MCF 10A (cell line): Measurements from ENCODE around the gene ALOX5. TPM values are rescaled to one million over a fixed set of nuclear protein-coding genes. Genes with fewer than 3 reads are reported as not detected.

Experiments
- BruUV-seq: library from RNA; stranded (reverse); fragments of 400-500 nt; replicated peaks from 2 replicates; lab custom pipeline; 2021; lab: Mats Ljungman, UMichigan
- CTCF ChIA-PET: fragments of 300-600 bp; sonication (Branson Sonifier 250); formaldehyde crosslinking; extraction: SDS; loops from one replicate; lab custom pipeline; 2021; ENCODE audit warnings: antibody characterized with exemption, inconsistent platforms; lab: Yijun Ruan, JAX
- POLR2A ChIA-PET: fragments of 300-600, 350-650 bp; sonication (Branson Sonifier 250); formaldehyde crosslinking; extraction: SDS; loops from one replicate; lab custom pipeline; 2020; ENCODE audit warnings: antibody characterized with exemption, inconsistent platforms; lab: Yijun Ruan, JAX
- DNase-seq: peaks from one replicate; pipeline ENCODE4 v3.0.0-alpha.2; 2018; ENCODE audit not compliant: unreplicated experiment
- H3K27ac Mint-ChIP-seq: one replicate; pipeline ENCODE4 v1.8.0; 2022; ENCODE audit warnings: mild to moderate bottlenecking, low read depth, mixed read lengths; ENCODE audit not compliant: unreplicated experiment
- H3K27me3 Mint-ChIP-seq: one replicate; pipeline ENCODE4 v1.8.0; 2022; ENCODE audit warnings: mixed read lengths; ENCODE audit not compliant: insufficient read depth, unreplicated experiment
- H3K36me3 Mint-ChIP-seq: one replicate; pipeline ENCODE4 v1.8.0; 2022; ENCODE audit warnings: mild to moderate bottlenecking, moderate library complexity, mixed read lengths; ENCODE audit not compliant: insufficient read depth, unreplicated experiment
- H3K4me1 Mint-ChIP-seq: one replicate; pipeline ENCODE4 v1.8.0; 2022; ENCODE audit warnings: mixed read lengths; ENCODE audit not compliant: insufficient read depth, unreplicated experiment
- H3K4me3 Mint-ChIP-seq: one replicate; pipeline ENCODE4 v1.8.0; 2022; ENCODE audit warnings: mild to moderate bottlenecking, moderate library complexity, mixed read lengths; ENCODE audit not compliant: unreplicated experiment
- H3K9me3 Mint-ChIP-seq: one replicate; pipeline ENCODE4 v1.8.0; 2022; ENCODE audit warnings: mixed read lengths; ENCODE audit not compliant: unreplicated experiment
- intact Hi-C: fragments of 100-400 bp; cut with micrococcal nuclease; formaldehyde crosslinking; loops from 2 replicates; pipeline ENCODE4 v1.14.1; 2022
- total RNA-seq: library from RNA; stranded (reverse); gene quantifications from 2 replicates; pipeline ENCODE4 v1.2.3, GENCODE V29; 2022
- TF ChIP-seq, protein P1 (sequence below): fragments of 200-600 bp; IDR thresholded peaks from one replicate; pipeline ENCODE4 v1.8.0; 2022; ENCODE audit warnings: antibody characterized with exemption, mild to moderate bottlenecking; ENCODE audit not compliant: unreplicated experiment

ALOX5 gene
- total RNA-seq, 1 experiment from 2014 or later = not detected

DNA sequence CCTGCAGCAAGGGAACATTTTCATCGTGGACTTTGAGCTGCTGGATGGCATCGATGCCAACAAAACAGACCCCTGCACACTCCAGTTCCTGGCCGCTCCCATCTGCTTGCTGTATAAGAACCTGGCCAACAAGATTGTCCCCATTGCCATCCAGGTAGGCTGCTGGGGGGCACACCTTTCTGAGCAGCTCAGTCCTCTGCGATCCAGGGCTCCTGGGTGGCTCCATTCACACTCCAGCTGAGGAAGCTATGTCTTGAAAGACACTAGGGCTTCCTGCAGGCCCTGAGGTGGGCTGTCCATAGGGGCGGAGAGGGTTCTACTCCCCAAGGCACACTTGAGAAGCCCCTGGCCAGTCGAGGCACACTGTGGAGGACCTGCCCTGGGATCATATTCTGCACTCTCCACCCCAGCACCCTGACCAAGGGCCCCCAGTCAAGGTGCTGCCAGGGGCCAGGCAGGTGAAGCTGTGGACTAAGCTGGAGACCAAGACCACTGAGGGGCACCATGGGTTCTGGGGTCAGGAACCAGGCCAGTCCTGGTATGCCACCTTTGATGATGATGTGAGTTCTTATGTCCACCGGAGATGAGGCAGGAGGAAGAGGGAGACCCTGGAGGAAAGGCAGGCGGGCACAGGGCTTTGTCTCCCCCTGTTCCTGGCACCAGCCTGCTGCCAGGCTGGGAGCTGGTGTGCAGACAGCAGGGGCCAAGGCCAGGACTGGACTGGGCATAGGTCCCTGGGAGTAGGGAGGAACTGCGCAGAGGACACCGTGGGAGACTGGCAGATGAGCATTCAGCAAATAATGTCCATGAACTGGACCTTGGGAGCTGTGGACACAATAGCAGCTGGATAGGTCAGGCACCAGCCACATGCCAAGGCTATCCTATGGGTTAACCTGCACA lies 54.8 kb downstream of the ALOX5 start:
- ChIA-PET POLR2A (no interaction called here), CTCF (no interaction called here)
- intact Hi-C loops = no loop called here
- no peak overlapping the region for H3K27ac Mint-ChIP-seq
- BruUV-seq = no TSS peak
- H3K9me3 Mint-ChIP-seq = no peaks in the 10 kb centered on the region
- DNase-seq = no peak
- peaks cover 11% of the 10 kb centered on the region for H3K4me1 Mint-ChIP-seq
- H3K36me3 Mint-ChIP-seq = no peaks in the 10 kb centered on the region
- no peaks in the 10 kb centered on the region for H3K27me3 Mint-ChIP-seq
- TF ChIP-seq, protein P1, sequence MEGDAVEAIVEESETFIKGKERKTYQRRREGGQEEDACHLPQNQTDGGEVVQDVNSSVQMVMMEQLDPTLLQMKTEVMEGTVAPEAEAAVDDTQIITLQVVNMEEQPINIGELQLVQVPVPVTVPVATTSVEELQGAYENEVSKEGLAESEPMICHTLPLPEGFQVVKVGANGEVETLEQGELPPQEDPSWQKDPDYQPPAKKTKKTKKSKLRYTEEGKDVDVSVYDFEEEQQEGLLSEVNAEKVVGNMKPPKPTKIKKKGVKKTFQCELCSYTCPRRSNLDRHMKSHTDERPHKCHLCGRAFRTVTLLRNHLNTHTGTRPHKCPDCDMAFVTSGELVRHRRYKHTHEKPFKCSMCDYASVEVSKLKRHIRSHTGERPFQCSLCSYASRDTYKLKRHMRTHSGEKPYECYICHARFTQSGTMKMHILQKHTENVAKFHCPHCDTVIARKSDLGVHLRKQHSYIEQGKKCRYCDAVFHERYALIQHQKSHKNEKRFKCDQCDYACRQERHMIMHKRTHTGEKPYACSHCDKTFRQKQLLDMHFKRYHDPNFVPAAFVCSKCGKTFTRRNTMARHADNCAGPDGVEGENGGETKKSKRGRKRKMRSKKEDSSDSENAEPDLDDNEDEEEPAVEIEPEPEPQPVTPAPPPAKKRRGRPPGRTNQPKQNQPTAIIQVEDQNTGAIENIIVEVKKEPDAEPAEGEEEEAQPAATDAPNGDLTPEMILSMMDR = no peak
- H3K4me3 Mint-ChIP-seq = no peak overlapping the region

DNA sequence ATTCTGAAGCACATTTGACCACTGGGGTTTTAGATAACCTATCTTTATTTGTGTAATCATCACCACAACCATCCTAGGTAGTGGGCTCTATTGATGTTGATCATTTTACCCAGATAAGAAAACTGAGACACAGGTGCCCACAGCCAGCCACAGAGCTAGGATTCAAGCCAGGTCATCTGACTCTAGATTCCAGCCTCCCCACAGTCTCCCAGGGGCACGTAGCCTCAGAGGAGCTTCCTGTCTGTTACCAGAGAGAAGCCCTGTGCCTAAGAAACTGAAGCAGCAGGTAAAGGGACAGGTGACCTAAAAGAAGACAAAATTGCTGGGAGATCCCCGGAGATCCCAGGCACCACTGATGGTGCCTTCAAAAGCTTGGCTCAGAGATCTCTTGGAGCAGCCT lies 55.8 kb downstream of the ALOX5 start:
- H3K9me3 Mint-ChIP-seq = no peaks in the 10 kb centered on the region
- no TSS peak for BruUV-seq
- intact Hi-C loops = no loop called here
- POLR2A ChIA-PET = interaction anchor here (0.7 kb wide), 1 partner anchor 31 kb away, joined by 3 read pairs; no protein-coding TSS in a partner anchor
- no peaks in the 10 kb centered on the region for H3K36me3 Mint-ChIP-seq
- CTCF ChIA-PET = interaction anchor here (0.7 kb wide), 1 partner anchor 43 kb away, joined by 3 read pairs; no protein-coding TSS in a partner anchor
- peaks cover 11% of the 10 kb centered on the region for H3K4me1 Mint-ChIP-seq
- no peaks in the 10 kb centered on the region for H3K27me3 Mint-ChIP-seq
- TF ChIP-seq, protein P1 = no peak
- no peak overlapping the region for H3K27ac Mint-ChIP-seq
- no peak overlapping the region for H3K4me3 Mint-ChIP-seq
- no peak for DNase-seq

DNA sequence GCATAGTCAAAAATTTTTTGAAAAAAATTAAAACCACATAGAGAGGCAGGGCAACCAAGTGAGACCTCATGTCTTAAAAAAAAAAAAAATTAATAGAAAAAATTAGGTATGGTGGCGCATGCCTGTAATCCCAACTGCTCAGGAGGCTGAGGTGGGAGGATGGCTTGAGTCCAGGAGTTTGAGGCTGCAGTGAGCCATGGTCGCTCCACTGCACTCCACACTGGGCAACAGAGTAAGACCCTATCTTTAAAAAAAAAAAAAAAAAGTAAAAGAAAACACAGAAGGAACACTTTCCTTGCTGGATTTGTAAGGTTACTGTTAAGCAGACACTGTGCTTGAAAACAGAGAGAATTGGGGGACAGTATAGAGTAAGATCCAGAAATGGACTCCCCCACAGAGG lies 58.1 kb downstream of the ALOX5 start:
- no peak overlapping the region for H3K4me3 Mint-ChIP-seq
- BruUV-seq = no TSS peak
- no peak overlapping the region for H3K27ac Mint-ChIP-seq
- DNase-seq = no peak
- H3K4me1 Mint-ChIP-seq = no peaks in the 10 kb centered on the region
- intact Hi-C loops = no loop called here
- H3K27me3 Mint-ChIP-seq = no peaks in the 10 kb centered on the region
- TF ChIP-seq, protein P1 = no peak
- no peaks in the 10 kb centered on the region for H3K36me3 Mint-ChIP-seq
- ChIA-PET CTCF (interaction anchor here (0.7 kb wide), 1 partner anchor 1469 kb away, joined by 3 read pairs; no protein-coding TSS in a partner anchor), POLR2A (no interaction called here)
- no peaks in the 10 kb centered on the region for H3K9me3 Mint-ChIP-seq

DNA sequence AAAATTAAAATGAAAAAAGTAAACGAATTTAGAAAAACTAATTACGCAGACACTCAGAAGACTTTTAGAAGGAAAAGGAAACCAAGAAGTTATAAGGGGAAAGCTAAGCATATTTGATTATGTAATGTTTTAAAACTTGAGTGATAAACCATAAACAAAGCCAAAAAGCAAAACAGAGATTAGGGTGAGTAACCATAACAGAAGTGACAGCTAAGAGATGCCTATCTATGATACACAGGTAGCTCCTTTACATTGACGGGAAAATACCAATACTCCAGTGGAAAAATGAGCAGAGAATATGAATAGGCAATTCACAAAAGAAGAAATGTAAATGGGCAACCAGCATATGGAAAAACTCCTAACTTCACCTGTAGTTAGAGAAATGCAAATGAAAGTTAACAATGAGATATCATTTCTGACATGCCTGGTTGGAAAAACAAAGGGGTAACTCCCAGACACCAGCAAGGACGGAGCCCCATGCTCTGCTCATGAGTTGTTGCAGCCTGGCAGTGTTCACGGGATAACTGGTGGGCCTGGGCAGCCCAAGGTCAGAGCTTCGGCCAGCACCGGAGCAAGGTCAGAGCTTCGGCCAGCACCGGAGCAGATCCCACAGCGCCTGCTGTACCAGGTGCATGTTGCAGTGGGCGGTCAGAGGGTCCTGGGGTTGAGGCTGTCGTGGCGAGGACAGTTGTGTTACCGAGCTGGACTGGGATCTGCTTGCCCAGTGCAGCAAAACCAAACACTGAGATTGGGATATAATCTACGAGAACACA lies 58.9 kb downstream of the ALOX5 start:
- no peaks in the 10 kb centered on the region for H3K36me3 Mint-ChIP-seq

More for the DNA sequence above, 58.9 kb downstream of the ALOX5 start:
- BruUV-seq = no TSS peak
- TF ChIP-seq, protein P1 = no peak
- intact Hi-C loops = no loop called here
- ChIA-PET POLR2A (no interaction called here), CTCF (interaction anchor here (0.7 to 2.7 kb wide), 2 partner anchors 32 to 1470 kb away, joined by 3 to 12 read pairs; no protein-coding TSS in a partner anchor)
- no peaks in the 10 kb centered on the region for H3K27me3 Mint-ChIP-seq
- H3K4me3 Mint-ChIP-seq = no peak overlapping the region
- H3K27ac Mint-ChIP-seq = no peak overlapping the region
- peaks cover 6% of the 10 kb centered on the region for H3K4me1 Mint-ChIP-seq
- no peak for DNase-seq
- H3K9me3 Mint-ChIP-seq = no peaks in the 10 kb centered on the region
